ENCODE results near the gene EFNA5.

EFNA5 gene

GRCh38 chr5:107672211-107673038, 1.7 kb upstream of the EFNA5 start:
- DNase-seq: peak in 1 of 2 donors; percentile 1

GRCh38 chr5:107671742-107672210, 1.0 kb upstream of the EFNA5 start:
- no peak for DNase-seq

GRCh38 chr5:107670087-107670931, 428 bp downstream of the EFNA5 start:
- no peak for DNase-seq

- DNase-seq: no peak
Measured at GRCh38 chr5:107669096-107670031, 1.4 kb downstream of the EFNA5 start.

GRCh38 chr5:107668154-107669095, 2.3 kb downstream of the EFNA5 start:
- DNase-seq: no peak

- no peak for DNase-seq
Measured at GRCh38 chr5:107666051-107666655, 4.6 kb downstream of the EFNA5 start.

- no peak for DNase-seq
Measured at GRCh38 chr5:107665036-107665570, 5.6 kb downstream of the EFNA5 start.

- no peak for DNase-seq
Measured at GRCh38 chr5:107663697-107664096, 7.0 kb downstream of the EFNA5 start.

GRCh38 chr5:107661650-107662044, 9.1 kb downstream of the EFNA5 start:
- no peak for DNase-seq

- DNase-seq: no peak
Measured at GRCh38 chr5:107661038-107661649, 9.6 kb downstream of the EFNA5 start.

- no peak for DNase-seq
Measured at GRCh38 chr5:107658528-107658927, 12.2 kb downstream of the EFNA5 start.

- no peak for DNase-seq
Measured at GRCh38 chr5:107655831-107656230, 14.9 kb downstream of the EFNA5 start.

GRCh38 chr5:107654827-107655226, 15.9 kb downstream of the EFNA5 start:
- DNase-seq: no peak

- no peak for DNase-seq
Measured at GRCh38 chr5:107653685-107654084, 17.1 kb downstream of the EFNA5 start.

- DNase-seq: no peak
Measured at GRCh38 chr5:107652839-107653607, 17.7 kb downstream of the EFNA5 start.

GRCh38 chr5:107652408-107652807, 18.3 kb downstream of the EFNA5 start:
- no peak for DNase-seq

GRCh38 chr5:107651325-107651724, 19.4 kb downstream of the EFNA5 start:
- DNase-seq: no peak

- DNase-seq: no peak
Measured at GRCh38 chr5:107646418-107646817, 24.3 kb downstream of the EFNA5 start.

- DNase-seq: no peak
Measured at GRCh38 chr5:107640568-107640967, 30.2 kb downstream of the EFNA5 start.

- DNase-seq: no peak
Measured at GRCh38 chr5:107639990-107640389, 30.7 kb downstream of the EFNA5 start.

Measured in CD4-positive, alpha-beta T cell treated with Interleukin-4 for 1 hour (primary cell).